Dedifferentiated amniotic fluid mesenchymal stem cell (primary cell): ENCODE results near the gene FCMR.

ENCODE experiments used
- DNase-seq: peaks from one replicate; pipeline ENCODE4 v3.0.0-alpha.2; 2016; ENCODE audit errors: extremely low spot score

The FCMR gene, protein sequence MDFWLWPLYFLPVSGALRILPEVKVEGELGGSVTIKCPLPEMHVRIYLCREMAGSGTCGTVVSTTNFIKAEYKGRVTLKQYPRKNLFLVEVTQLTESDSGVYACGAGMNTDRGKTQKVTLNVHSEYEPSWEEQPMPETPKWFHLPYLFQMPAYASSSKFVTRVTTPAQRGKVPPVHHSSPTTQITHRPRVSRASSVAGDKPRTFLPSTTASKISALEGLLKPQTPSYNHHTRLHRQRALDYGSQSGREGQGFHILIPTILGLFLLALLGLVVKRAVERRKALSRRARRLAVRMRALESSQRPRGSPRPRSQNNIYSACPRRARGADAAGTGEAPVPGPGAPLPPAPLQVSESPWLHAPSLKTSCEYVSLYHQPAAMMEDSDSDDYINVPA

DNA sequence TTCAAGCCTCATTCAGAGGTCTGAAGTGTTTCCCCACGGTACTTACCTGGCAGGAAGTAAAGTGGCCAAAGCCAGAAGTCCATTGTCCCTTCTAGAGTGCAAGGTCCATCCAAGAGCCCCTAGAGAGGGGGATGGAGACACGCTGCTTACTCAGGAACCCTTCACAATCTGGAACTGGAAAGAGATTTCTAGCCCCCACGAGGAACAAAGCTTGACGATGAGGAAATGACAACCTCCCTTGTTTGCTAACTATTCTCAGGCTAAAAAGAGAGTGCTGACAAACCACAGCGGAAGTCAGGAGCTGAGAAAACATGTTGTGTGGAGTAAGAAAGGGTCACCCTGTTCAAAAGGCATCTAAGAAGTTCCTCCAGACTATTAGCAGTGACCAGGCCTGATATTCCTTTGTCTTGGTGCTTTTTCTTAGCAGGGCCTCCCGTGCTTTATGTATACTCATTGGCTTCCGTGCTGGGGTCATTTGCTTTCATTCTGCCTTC, at the start of gene FCMR:
TSS of gene FCMR (minus strand) at position 170 of the 494 bp plus-strand sequence. CDS start at position 83, 87 bp downstream.
- DNase-seq = no peak

- no peak for DNase-seq
Observed at GRCh38 chr1:206971029-206971655, 49.4 kb upstream of the FCMR start.

DNA sequence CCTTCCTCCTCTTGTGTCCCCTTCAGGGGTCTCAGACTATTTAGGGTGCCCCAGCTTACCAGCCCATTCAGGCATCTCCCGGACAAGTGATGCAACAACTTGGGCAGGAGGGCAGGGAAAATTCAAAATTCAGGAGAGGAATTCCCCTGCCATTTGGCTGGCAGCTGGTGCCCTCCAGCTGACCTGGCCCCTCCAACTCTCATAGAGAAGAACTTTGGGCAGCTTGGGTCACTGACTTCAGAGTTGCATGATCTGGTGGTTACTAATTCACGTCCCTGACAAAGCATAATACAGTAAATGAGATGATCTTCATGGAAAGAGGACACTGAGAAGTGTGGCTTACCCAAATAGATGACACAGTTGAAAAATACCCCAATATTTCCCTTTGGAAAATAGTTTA, 48.7 kb upstream of the FCMR start, which contains the start of gene FCAMR:
TSS of gene FCAMR (minus strand) at position 15 of the 400 bp plus-strand sequence. CDS start 335 bp downstream, outside the sequence.
- no peak for DNase-seq

DNA sequence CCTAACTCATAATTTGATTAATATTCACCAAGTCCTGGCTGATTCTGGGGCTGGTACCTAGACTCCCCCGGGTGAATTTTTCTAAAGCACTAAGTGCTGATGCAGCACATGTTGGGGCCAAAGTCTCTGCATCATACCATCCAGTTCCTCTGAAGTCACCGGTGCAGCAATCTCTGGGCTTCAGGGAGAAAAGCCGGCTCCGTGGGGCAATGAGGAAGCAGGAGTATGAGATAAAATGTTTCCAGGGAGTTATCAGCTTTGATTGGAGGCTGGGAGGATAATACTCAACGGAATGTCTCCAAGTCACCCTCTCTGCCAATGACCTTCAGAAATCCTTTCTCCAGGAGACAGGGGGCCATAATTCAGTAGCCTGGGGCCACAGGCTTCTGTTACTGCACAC, 47.3 kb upstream of the FCMR start:
- no peak for DNase-seq

DNA sequence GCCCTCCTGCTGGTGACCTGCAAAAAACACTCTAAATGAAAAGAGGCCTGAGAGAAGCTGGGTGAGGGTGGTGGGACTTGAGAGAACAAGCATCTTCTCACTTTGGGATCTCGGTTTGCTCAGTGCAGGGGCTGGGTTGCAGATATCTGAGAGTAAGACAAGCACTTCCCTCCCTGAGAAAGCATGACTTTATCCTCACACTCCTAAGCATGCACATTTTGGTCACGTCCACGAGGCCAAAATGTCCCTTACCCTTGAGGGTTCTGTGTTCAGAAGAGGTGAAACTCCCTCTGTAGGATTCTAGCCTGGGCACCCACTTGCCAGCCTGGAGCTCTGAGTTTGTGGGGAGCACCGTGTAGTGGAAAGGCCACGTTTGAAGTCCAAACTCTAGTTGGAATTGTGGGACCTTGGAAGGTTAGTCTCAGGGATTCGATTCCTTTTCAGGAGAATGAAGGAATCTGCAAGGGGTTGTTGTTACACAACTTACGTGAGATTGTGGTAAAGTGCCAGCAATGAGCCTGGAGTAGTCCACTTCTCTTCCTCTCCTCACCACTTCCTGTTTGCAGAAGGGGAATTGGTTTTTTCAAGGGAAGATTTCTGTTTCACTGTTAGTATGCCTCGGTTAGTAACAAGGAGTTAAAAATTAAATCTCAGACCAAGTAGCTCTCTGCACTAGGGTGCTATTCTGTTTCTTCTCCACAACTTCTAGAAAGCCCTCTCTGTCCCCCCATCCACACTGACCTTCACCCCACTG, 45.5 kb upstream of the FCMR start:
- no peak for DNase-seq

DNA sequence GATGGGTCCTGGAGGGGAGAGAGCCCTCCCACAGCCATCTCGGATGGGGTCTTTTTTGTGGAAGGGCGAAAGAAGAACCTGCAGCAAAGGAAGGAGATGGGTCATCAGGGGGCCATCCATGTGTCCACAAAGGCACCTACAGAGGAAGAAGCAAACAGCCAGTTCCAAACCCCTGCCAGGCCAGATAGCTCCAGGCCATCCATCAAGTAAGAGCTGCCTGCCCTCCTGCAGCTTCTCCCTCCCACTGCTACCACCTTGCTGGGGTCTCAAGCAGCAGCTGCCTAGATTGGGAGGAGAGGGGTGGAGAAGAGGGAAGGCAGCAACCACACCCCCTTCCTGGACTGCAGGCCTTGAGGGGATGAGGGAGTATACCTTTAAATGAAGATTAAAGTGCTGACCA, 44.0 kb upstream of the FCMR start:
- DNase-seq = no peak

GRCh38 chr1:206963740-206964139, 42.0 kb upstream of the FCMR start:
- DNase-seq = no peak

GRCh38 chr1:206963119-206963712, 41.5 kb upstream of the FCMR start:
- DNase-seq = no peak

DNA sequence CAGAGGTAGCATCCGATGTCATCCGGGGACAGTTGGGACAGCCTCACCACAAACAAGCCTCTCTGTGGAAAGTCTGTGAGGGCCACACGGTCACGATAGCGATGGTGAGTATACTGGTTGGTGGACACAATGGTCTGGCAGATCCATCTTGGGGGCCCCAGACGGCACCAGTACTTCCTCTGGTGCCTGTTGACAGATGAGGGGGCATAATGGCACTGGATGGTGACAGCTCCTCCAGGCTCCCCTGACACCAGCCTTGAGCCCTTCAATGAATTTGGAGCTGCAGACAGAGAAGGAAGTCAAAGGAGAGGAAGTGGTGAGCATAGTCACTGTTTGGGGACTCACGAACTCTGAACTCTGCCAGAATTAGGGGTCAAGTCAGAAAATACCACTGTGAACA, 40.5 kb upstream of the FCMR start:
- no peak for DNase-seq

- no peak for DNase-seq
Observed at GRCh38 chr1:206961668-206962067, 39.9 kb upstream of the FCMR start.

- no peak for DNase-seq
Observed at GRCh38 chr1:206960676-206961386, 39.1 kb upstream of the FCMR start.

GRCh38 chr1:206958144-206958543, 36.4 kb upstream of the FCMR start:
- DNase-seq = no peak

DNA sequence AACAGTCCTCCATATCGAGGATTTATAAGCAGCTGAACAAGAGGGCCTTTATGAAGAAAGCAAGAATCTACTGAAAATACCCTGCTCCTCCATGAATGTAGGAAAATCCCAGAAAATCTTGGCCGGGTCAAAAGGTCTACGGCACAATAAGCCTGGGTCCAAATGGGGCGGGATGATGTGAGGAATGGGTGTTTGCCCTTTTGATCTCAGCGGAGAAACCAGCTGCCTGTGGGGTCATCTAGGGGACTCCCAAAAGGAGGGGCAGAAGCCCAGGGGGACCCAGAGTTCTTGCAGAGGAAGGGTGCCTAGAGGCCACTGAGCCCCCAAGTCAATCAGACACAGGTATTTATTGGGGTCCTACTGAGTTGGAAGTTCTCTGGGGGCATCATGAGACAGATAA, 35.9 kb upstream of the FCMR start:
- DNase-seq = no peak

DNA sequence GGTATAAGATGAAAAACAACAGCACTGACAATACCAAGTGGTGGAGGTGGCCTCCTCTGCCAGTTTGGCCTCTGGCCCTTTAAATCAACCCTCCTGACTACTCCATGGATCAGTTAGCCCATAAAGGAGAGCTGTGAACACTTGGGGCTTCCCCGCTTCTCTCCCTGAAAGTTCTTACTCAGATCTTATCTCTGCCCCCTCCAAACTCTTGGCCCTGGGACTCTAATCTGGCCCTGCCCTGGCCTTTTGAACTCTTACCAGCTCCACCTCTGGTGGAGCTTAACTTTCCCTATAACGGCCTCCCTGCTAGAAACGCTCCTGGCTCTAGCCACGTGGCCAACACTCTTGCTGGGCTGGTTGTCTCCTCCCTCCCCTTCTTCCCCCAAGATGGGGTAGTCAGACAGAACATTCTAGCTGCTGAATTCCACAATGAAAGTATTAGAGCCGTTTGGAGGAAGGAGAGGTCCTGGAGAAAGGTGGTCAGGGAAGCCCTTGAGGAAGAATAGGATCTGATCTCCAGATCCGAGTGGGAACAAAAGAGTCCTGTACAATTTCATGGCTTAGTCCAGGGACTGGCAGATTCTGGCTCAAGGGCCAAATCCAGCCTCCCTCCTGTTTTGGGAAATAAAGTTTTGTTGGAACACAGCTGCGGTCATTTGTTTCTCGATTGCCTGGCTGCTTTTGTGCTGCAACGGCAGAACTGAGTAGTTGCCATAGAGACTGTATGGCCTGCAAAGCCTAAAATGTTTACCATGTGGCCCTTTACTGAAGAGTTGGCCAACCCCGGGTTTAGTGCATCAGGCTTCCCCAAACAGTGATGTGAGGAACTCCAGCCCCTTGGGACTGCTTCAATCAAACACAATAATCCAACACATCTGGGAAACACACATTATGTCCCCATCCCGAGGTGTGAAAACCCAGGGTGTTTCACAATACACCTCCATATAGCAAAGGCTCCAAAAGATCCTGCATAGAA, 34.0 kb upstream of the FCMR start:
- no peak for DNase-seq

DNA sequence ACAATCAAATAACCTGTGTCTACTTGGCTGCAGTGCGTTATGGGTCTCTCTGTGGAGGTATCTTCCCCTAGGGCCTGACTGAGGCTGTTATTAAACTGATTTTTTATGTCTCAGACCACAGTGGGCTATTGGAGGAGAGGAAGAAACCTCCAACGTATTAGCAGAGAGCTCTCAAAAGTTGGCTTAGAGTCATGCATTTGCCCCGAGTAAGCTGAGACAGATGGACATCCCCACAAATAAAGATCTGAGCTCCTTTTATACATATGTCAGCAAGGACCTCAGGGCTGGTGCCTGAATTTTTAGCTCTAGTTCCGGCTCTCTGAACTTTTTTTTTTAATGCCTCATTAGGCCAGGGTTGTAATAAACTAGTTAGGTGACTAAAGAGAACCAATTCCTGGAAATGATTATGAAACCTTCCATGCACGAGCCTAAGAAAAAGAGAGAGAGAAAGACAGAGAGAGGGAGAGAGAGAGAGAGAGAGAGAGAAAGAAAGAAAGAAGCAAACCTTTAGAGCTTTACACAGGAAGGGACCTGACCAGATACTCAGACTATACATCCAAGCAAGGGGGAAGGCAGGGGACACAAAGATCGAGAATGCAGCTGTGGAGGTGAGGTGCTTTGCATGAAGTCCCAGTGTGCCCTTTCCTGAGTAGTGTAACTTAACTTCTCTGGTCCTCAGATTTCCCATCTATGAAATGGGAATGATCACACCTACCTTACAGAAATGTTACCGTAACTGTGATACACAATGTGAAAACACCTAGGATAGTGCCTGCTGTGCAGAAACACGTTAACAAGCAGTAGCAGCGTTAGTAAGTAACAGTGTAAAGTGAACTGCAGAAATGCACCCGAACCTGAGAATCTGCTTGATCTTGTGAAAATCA, 33.0 kb upstream of the FCMR start:
- no peak for DNase-seq

- DNase-seq = no peak
Observed at GRCh38 chr1:206953626-206954025, 31.9 kb upstream of the FCMR start.

- no peak for DNase-seq
Observed at GRCh38 chr1:206953126-206953525, 31.4 kb upstream of the FCMR start.

- DNase-seq = no peak
Observed at GRCh38 chr1:206952171-206952570, 30.4 kb upstream of the FCMR start.
